Mucosa of rectum (tissue), 2 donors: ENCODE data around the gene MYO7B.

Source experiments
- H3K27ac ChIP-seq, 2 donors: one replicate each; pipeline ENCODE4 v1.7.0; 2013; ENCODE audit warnings: inconsistent platforms in 2 of 2, low read depth in 2 of 2, low read length in 2 of 2
- H3K27me3 ChIP-seq, 2 donors: one replicate each; pipeline ENCODE4 v1.7.0; 2013; ENCODE audit warnings: low read length in 2 of 2; ENCODE audit not compliant: control insufficient read depth in 2 of 2, insufficient read depth in 2 of 2
- H3K36me3 ChIP-seq, 2 donors: one replicate each; pipeline ENCODE4 v1.7.0; 2013; ENCODE audit warnings: low read length in 2 of 2; ENCODE audit not compliant: control insufficient read depth in 2 of 2, insufficient read depth in 2 of 2
- H3K4me1 ChIP-seq, 2 donors: one replicate each; pipeline ENCODE4 v1.7.0; 2013; ENCODE audit warnings: low read length in 2 of 2, mild to moderate bottlenecking in 1 of 2; ENCODE audit not compliant: control insufficient read depth in 2 of 2, insufficient read depth in 2 of 2
- H3K4me3 ChIP-seq, 2 donors: one replicate each; pipeline ENCODE4 v1.7.0; 2013; ENCODE audit warnings: low read length in 2 of 2
- H3K9ac ChIP-seq, 2 donors: one replicate each; pipeline ENCODE4 v1.7.0; 2013; ENCODE audit warnings: low read length in 2 of 2, low read depth in 1 of 2, mild to moderate bottlenecking in 1 of 2
- H3K9me3 ChIP-seq, 2 donors: one replicate each; pipeline ENCODE4 v1.7.0; 2013; ENCODE audit warnings: low read length in 2 of 2; ENCODE audit not compliant: control insufficient read depth in 2 of 2
- donor health status: healthy.
- donor health status: Normal muscosa, but diverticular disease.

The MYO7B gene

DNA sequence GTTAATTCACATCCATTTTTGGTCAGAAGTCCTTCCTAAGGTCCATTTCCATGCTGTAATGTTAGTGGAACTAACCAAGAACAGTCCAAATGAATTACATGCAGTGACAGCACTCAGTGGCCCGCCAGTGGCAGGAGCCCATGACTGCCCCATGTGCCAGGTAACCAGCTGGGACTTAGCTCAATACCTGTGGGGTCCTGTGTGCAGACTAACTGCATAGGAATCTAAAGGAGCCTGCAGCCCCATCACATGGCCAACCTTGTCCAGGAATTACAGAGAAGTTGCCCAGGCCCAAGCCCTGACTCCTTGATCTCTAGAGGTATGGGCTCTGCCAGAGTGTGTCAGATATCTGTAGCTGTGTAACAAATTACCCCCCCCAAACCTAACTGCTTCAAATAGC lies 75.1 kb downstream of the MYO7B start:
- H3K4me1 ChIP-seq, result no peaks in the 10 kb centered on the region
- H3K27me3 ChIP-seq, result no peaks in the 10 kb centered on the region
- no peaks in the 10 kb centered on the region for H3K9me3 ChIP-seq
- no peak overlapping the region for H3K9ac ChIP-seq
- no peak overlapping the region for H3K27ac ChIP-seq
- peaks cover 38 to 54% of the 10 kb centered on the region in 2 donors for H3K36me3 ChIP-seq
- H3K4me3 ChIP-seq, result no peak overlapping the region

DNA sequence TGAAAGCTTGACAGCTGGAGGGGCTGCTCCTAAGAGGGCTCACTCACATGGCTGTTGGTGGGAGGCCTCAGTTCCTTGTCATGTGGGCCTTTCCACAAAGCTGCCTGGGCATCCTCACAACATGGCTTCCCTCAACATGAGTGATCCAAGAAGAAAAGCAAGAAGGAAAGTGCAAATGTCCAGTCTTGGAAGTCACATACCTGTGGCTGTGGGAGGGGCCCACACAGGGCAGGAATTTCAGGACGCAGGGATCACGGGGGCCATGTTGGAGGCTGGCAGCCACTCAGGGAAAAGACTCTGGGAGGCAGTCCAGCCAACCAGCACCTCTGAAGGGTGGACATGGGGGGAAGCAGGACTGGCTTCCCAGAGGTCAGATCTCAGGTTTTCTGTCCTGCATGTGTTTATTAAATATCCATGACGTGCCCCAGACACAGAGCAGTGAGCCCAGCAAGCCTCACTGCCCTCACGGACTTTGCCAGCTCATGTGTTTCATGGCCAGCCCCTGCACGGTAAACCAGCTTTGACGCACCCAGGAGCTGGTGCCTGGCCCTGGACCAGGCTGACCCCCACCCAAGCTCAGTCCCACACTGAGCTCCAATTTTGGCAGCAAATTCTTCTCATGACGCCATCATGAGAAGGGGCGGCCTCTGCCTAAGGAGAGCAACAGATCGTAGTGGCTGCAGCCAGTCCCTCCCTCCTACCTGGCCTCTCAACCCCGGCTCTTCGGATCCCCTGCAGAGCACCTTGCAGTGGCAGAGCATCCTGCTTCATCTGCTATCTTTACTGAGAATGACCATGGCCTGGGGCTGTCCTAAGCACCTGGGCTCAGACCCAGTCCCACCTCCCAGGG lies 75.8 kb downstream of the MYO7B start:
- no peak overlapping the region for H3K9ac ChIP-seq
- H3K9me3 ChIP-seq, result no peaks in the 10 kb centered on the region
- H3K27ac ChIP-seq, result no peak overlapping the region
- H3K4me3 ChIP-seq, result no peak overlapping the region
- H3K27me3 ChIP-seq, result no peaks in the 10 kb centered on the region
- H3K4me1 ChIP-seq, result no peaks in the 10 kb centered on the region
- H3K36me3 ChIP-seq, result peaks cover 38 to 52% of the 10 kb centered on the region in 2 donors

DNA sequence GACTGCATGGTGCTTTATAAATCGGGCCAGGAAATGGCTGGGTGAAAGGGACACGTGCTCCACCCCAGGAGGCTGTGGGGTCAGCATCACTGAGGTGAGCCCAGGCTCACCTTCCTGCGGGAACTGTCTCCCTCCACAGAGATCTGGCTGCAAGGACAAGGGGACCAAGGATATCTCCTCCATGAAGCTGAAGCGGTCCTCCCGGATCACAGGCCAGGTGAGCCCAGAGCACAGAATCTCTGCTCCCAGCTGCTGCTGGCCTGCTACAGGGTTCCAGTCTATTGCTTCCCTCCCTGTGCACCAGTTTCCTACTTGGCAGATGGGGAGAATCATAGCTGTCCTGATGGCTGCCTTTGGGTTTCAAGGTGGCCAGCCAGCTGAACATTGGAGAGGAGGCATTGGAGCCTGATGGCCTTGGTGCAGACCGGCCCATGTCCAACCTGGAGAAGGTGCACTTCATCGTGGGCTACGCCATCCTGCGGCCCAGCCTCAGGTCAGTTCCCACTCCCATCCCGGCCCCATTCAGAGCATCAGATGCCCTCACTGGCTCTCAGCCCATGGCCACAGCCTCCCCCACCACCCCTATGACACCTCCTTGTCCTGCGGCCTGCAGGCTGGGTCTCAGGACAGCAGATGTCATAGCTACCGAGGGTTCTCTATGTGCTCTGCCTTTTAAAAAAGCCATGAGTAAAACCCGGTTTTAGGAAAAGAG lies 76.8 kb downstream of the MYO7B start:
- Histone ChIP-seq H3K9ac (no peak overlapping the region), H3K36me3 (peaks cover 35 to 46% of the 10 kb centered on the region in 2 donors)

DNA sequence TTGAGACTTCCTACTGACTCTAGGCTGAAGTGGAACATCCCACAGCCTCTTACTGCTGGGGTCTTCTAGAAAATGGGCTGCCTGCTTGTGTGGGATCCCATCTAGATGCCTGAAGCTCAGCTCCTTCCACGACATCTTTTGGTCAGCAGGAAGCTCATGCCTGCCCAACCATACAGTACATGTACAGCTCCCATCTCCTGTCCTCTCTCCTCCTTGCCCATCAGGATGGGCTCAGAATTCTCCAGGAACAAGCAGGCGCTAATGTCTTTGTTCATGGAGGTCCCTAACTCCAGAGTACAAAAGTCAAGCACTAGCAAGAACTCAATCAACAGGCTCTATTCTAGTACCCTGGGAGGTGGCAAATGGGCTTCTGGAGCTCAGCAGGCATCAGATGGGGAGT lies 78.8 kb downstream of the MYO7B start:
- Histone ChIP-seq H3K36me3 (peaks cover 35 to 37% of the 10 kb centered on the region in 2 donors), H3K27me3 (no peaks in the 10 kb centered on the region), H3K27ac (no peak overlapping the region), H3K4me1 (no peaks in the 10 kb centered on the region), H3K9ac (no peak overlapping the region), H3K4me3 (no peak overlapping the region), H3K9me3 (no peaks in the 10 kb centered on the region)

More for the DNA sequence above, 76.8 kb downstream of the MYO7B start:
- Histone ChIP-seq H3K27ac (no peak overlapping the region), H3K4me3 (no peak overlapping the region), H3K9me3 (no peaks in the 10 kb centered on the region), H3K4me1 (no peaks in the 10 kb centered on the region), H3K27me3 (no peaks in the 10 kb centered on the region)

DNA sequence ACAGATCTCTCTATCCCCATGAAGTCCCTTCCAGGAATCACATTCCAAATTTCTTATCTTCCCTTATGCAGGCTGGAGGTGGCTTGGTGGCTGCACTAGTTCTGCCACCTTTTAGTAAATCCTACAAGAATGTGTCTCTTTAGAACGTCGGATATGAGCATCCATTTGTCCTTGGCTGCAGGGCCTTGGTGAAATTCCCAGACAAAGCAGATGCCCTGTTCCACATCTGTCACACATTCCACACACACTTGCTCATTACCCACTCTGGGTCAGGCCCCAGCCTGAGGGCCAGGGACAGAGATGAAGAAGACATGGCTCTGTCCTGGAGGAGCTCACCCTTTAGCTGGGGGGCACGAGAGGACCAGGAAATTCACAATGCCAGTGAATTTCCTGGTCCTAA lies 79.2 kb downstream of the MYO7B start:
- H3K36me3 ChIP-seq, result peaks cover 34 to 36% of the 10 kb centered on the region in 2 donors
- no peak overlapping the region for H3K4me3 ChIP-seq
- H3K9ac ChIP-seq, result no peak overlapping the region
- H3K27me3 ChIP-seq, result no peaks in the 10 kb centered on the region
- no peak overlapping the region for H3K27ac ChIP-seq
- no peaks in the 10 kb centered on the region for H3K4me1 ChIP-seq
- no peaks in the 10 kb centered on the region for H3K9me3 ChIP-seq

DNA sequence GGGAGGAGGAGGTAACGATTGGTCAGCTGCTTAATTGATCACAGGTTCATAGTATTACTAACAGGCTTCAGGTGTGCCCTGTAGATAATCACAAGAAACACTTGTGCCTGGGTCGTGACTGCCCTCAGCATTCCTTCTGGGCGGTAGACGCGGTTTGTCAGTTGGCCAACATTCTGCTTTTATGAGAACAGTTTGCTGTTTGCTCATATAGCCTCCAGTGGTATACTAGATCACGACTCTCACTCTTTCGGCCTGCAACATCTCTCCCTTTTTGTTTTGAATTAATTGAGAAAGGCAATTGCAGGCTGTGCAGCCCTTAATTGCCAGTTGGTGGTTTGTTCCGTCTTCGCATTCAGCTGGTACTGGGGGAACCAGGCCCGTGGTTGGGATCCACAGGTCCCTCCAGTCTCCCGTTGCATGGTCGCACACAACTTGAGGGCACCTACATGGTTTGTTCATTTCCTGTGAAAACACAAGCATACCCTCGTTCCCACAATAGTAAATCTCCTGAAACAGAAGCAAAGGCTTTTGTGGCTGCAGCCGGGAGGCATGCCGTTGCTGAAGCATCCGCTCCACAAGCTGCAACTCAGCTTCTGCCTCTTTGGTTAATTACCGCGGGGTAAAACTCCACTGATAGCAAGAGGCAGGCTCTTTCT lies 80.2 kb downstream of the MYO7B start:
- H3K9me3 ChIP-seq, result no peaks in the 10 kb centered on the region
- H3K27ac ChIP-seq, result no peak overlapping the region
- peaks cover 25 to 32% of the 10 kb centered on the region in 2 donors for H3K36me3 ChIP-seq

DNA sequence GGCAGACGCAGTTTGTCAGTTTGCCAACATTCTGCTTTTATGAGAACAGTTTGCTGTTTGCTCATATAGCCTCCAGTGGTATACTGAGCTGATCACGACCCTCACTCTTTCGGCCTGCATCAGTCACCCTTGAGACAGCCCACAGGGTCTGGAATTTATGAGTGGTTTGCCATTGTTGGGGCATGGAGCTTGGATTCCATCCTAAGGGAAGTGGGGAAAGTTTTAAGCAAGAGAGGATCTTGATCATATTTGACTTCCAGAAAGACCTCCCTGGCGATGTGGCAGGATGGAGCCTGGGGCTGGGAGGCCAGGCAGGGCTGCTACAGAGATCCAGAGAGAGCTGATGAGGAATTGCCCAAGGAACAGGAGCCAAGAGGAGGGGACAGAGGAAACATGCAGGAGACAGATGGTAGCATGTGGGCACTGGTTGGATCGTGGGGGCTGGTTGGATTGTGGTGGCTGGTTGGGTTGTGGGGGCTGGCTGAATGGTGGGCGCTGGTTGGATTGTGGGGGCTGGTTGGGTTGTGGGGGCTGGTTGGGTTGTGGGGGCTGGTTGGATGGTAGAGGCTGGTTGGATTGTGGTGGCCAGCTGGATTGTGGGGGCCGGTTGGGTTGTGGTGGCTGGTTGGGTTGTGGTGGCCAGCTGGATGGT lies 83.2 kb downstream of the MYO7B start:
- Histone ChIP-seq H3K9ac (no peak overlapping the region), H3K27ac (no peak overlapping the region), H3K27me3 (no peaks in the 10 kb centered on the region), H3K4me3 (no peak overlapping the region), H3K4me1 (no peaks in the 10 kb centered on the region), H3K9me3 (no peaks in the 10 kb centered on the region), H3K36me3 (peaks cover 25 to 29% of the 10 kb centered on the region in 2 donors)

More for the DNA sequence above, 80.2 kb downstream of the MYO7B start:
- Histone ChIP-seq H3K27me3 (no peaks in the 10 kb centered on the region), H3K4me3 (no peak overlapping the region), H3K9ac (no peak overlapping the region), H3K4me1 (no peaks in the 10 kb centered on the region)

DNA sequence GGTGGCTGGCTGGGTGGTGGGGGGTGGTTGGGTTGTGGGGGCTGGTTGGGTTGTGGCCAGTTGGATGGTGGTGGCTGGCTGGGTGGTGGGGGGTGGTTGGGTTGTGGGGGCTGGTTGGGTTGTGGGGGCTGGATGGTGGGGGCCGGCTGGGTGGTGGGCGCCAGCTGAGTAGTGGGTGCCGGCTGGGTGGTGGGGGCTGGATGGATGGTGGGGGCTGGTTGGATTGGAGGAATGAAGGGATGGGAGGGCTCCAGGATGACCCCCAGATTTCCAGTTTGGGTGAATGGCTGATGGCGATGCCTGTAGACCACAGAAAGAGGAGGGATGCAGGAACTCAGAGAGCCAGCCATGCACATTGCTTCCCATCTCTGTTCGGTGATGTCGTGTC lies 83.7 kb downstream of the MYO7B start:
- H3K4me3 ChIP-seq, result no peak overlapping the region
- no peak overlapping the region for H3K9ac ChIP-seq
- no peaks in the 10 kb centered on the region for H3K9me3 ChIP-seq
- no peak overlapping the region for H3K27ac ChIP-seq
- peaks cover 23 to 29% of the 10 kb centered on the region in 2 donors for H3K36me3 ChIP-seq
- H3K27me3 ChIP-seq, result no peaks in the 10 kb centered on the region
- no peaks in the 10 kb centered on the region for H3K4me1 ChIP-seq

DNA sequence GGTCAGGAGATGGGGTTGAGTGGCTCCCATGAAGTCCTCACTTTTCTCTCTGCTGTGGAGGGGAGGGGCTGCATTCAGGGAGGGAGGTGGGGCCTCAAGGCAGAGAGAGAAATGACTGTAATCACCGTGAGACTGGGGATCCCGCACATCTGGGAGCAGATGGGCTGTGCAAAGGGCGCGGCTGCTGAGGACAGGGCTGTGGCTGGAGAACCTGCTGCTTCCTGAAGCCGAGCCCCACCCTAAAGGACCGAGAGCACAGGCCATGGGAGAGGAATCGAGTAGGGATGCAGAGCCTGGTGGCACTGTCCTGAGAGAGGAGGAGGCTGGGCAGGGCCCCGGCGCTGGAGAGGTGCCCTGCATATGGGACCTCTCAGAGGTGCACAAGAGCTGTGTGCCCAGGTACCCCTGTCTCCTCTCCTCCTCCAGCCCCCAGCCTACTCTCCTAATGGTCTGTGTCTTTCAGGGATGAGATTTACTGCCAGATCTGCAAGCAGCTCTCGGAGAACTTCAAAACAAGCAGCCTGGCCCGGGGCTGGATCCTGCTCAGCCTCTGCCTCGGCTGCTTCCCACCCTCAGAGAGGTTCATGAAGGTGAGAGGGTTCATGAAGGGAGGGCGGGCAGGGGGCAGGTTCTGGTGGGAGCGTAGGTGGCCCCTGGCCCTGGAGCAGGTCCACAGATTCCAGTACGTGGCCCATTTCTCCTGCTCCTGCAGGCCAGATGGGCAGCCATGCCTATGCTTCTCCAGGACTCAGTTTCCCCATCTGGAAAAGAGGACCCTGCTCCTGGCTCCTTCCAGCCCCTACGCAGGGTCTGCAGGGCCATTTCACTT lies 84.6 kb downstream of the MYO7B start:
- Histone ChIP-seq H3K9ac (no peak overlapping the region), H3K4me3 (no peak overlapping the region), H3K9me3 (no peaks in the 10 kb centered on the region), H3K27me3 (no peaks in the 10 kb centered on the region), H3K36me3 (peaks cover 18 to 35% of the 10 kb centered on the region in 2 donors), H3K27ac (no peak overlapping the region), H3K4me1 (no peaks in the 10 kb centered on the region)
